Endothelial cell of umbilical vein (primary cell): ENCODE results near the gene SH3D19. TPM values are rescaled to one million over a fixed set of nuclear protein-coding genes. Genes with fewer than 3 reads are reported as not detected.

Source experiments
- BruUV-seq: library from RNA; stranded (reverse); fragments of 400-500 nt; replicated peaks from 2 replicates; lab custom pipeline; 2021; lab: Mats Ljungman, UMichigan
- CTCF ChIA-PET: fragments of 300-600, 350-600 bp; sonication (Branson Sonifier 250); formaldehyde crosslinking; loops from one replicate; lab custom pipeline; 2021; ENCODE audit warnings: antibody characterized with exemption, inconsistent platforms; lab: Charles Lee
- POLR2A ChIA-PET: fragments of 300-600, 350-600 bp; sonication (Branson Sonifier 250); formaldehyde crosslinking; loops from one replicate; lab custom pipeline; 2021; ENCODE audit warnings: antibody characterized with exemption, inconsistent platforms; lab: Charles Lee
- DNase-seq: peaks from one replicate; pipeline ENCODE4 v3.0.0-alpha.2; 2011; ENCODE audit warnings: low read depth, low spot score
- FAIRE-seq: peaks from 2 replicates; lab custom pipeline; 2011; peaks lifted over from hg19 to GRCh38; lab: Jason Lieb, UNC
- H2AFZ ChIP-seq: 2 replicates; pipeline ENCODE4 v1.6.0; 2012; ENCODE audit warnings: low read depth, low read length, control low read depth, inconsistent platforms
- H3K27ac ChIP-seq: 2 replicates; pipeline ENCODE4 v1.5.1; 2011; ENCODE audit warnings: low read depth, mild to moderate bottlenecking, control low read depth, low read length, moderate library complexity; ENCODE audit not compliant: insufficient read depth
- H3K27me3 ChIP-seq, 2 experiments: 2 replicates each; pipeline versions ENCODE4 v1.6.0 to v1.6.1; 2011; ENCODE audit warnings: low read length in 2 of 2, mixed read lengths in 1 of 2; ENCODE audit not compliant: control insufficient read depth in 2 of 2, insufficient read depth in 2 of 2
- H3K36me3 ChIP-seq, 2 experiments: 2 replicates in 1 of 2; 3 replicates in 1 of 2; pipeline ENCODE4 v1.5.1; 2011; ENCODE audit warnings: low read length in 2 of 2, mild to moderate bottlenecking in 1 of 2, moderate library complexity in 1 of 2; ENCODE audit not compliant: control insufficient read depth in 2 of 2, insufficient read depth in 2 of 2; ENCODE audit errors: extremely low read depth in 1 of 2
- H3K4me1 ChIP-seq: 3 replicates; pipeline ENCODE4 v1.5.1; 2011; ENCODE audit warnings: mild to moderate bottlenecking, low read length; ENCODE audit not compliant: control insufficient read depth, insufficient read depth; ENCODE audit errors: extremely low read depth
- H3K4me2 ChIP-seq: 2 replicates; pipeline ENCODE4 v1.6.1; 2011; ENCODE audit warnings: low read length, control low read depth, mixed read lengths; ENCODE audit not compliant: insufficient read depth
- H3K4me3 ChIP-seq, 3 experiments: fragments of 200-600 bp in 1 of 3; sonication (generic), shearing (Covaris generic) in 1 of 3; replicated peaks in 1 of 3; 2 replicates each; pipeline ENCODE4 v1.5.1; 2011 to 2016; ENCODE audit warnings: control low read depth in 3 of 3, low read length in 3 of 3, mild to moderate bottlenecking in 2 of 3, inconsistent platforms in 1 of 3, low read depth in 1 of 3, moderate library complexity in 1 of 3; ENCODE audit not compliant: insufficient read depth in 1 of 3
- H3K79me2 ChIP-seq: 2 replicates; pipeline ENCODE4 v1.6.0; 2012; ENCODE audit warnings: low read length, inconsistent platforms; ENCODE audit not compliant: control insufficient read depth, insufficient read depth
- H3K9ac ChIP-seq: replicated peaks from 2 replicates; pipeline ENCODE3; 2011; ENCODE audit warnings: low read length, control low read depth; ENCODE audit not compliant: insufficient read depth; ENCODE audit errors: extremely low read depth
- H3K9me1 ChIP-seq: replicated peaks from 3 replicates; pipeline ENCODE4 v1.6.0; 2011; ENCODE audit warnings: mild to moderate bottlenecking, low read length; ENCODE audit not compliant: control insufficient read depth, insufficient read depth; ENCODE audit errors: extremely low read depth
- H3K9me3 ChIP-seq: replicated peaks from 2 replicates; pipeline ENCODE4 v1.5.1; 2012; ENCODE audit warnings: low read length, inconsistent platforms; ENCODE audit not compliant: control insufficient read depth, insufficient read depth
- H4K20me1 ChIP-seq: replicated peaks from 2 replicates; pipeline ENCODE3; 2011; ENCODE audit warnings: mild to moderate bottlenecking, low read length; ENCODE audit not compliant: control insufficient read depth, insufficient read depth; ENCODE audit errors: extremely low read depth
- EZH2 ChIP-seq: IDR thresholded peaks from 2 replicates; pipeline ENCODE4 v1.6.1; 2012; ENCODE audit warnings: borderline replicate concordance, low read depth, mild to moderate bottlenecking, moderate library complexity, low read length, inconsistent platforms; ENCODE audit not compliant: severe bottlenecking
- FOS ChIP-seq: IDR thresholded peaks from 2 replicates; pipeline ENCODE4 v1.6.1; 2011; ENCODE audit warnings: mild to moderate bottlenecking, low read length, moderate library complexity, borderline replicate concordance; ENCODE audit not compliant: insufficient read depth
- GATA2 ChIP-seq: IDR thresholded peaks from 2 replicates; pipeline ENCODE4 v1.7.0; 2011; ENCODE audit warnings: low read depth, mild to moderate bottlenecking, moderate library complexity, mixed read lengths, low read length; ENCODE audit not compliant: insufficient read length, insufficient read depth
- JUN ChIP-seq: IDR thresholded peaks from 2 replicates; pipeline ENCODE4 v1.6.1; 2011; ENCODE audit warnings: borderline replicate concordance, low read depth; ENCODE audit not compliant: insufficient read length, insufficient read depth
- MYC ChIP-seq: IDR thresholded peaks from one replicate; pipeline ENCODE4 v1.6.1; 2011; ENCODE audit warnings: mild to moderate bottlenecking, low read depth, low read length
- POLR2A ChIP-seq: IDR thresholded peaks from 2 replicates; pipeline ENCODE4 v1.6.1; 2012; ENCODE audit warnings: low read depth, mild to moderate bottlenecking, control low read depth, low read length
- POLR2AphosphoS5 ChIP-seq: IDR thresholded peaks from 2 replicates; pipeline ENCODE4 v1.6.1; 2012; ENCODE audit warnings: low read depth, mild to moderate bottlenecking, control low read depth, low read length, moderate library complexity; ENCODE audit not compliant: insufficient read depth
- dilution Hi-C: fragments of 300-500 bp; cut with MboI; formaldehyde crosslinking; loops from one replicate; pipeline ENCODE4 v1.15.0; 2019; ENCODE audit warnings: low sequenced_read_pairs; ENCODE audit not compliant: extremely low pct_ligation_motif_present
- intact Hi-C: fragments of 100-400 bp; cut with micrococcal nuclease; formaldehyde crosslinking; loops from one replicate; pipeline ENCODE4 v1.10.0; 2022
- polyA plus RNA-seq, 4 experiments: library from polyadenylated mRNA; depleted of rRNA in 3 of 4; stranded (reverse) in 3 of 4; unstranded in 1 of 4; fragments of >200 nt; gene quantifications; 2 replicates each; pipeline versions ENCODE4 v1.2.1 to v1.2.3, GENCODE V29; 2011 to 2012; ENCODE audit warnings: missing spikeins in 1 of 4
- total RNA-seq: library from RNA; stranded (reverse); gene quantifications from 2 replicates; pipeline ENCODE4 v1.2.3, GENCODE V29; 2021
- TF ChIP-seq, protein P1 (sequence below): IDR thresholded peaks from 2 replicates; pipeline ENCODE4 v1.6.1; 2011; ENCODE audit not compliant: insufficient read depth, insufficient read length
- TF ChIP-seq, protein P2 (sequence below), 2 donors: IDR thresholded peaks; 1 replicate in 1 of 2; 2 replicates in 1 of 2; pipeline ENCODE4 v1.5.1; 2011; ENCODE audit warnings: low read length in 2 of 2, mild to moderate bottlenecking in 2 of 2, moderate library complexity in 2 of 2, control low read depth in 1 of 2, inconsistent platforms in 1 of 2, low read depth in 1 of 2; ENCODE audit not compliant: insufficient read depth in 1 of 2; ENCODE audit errors: extremely low read depth in 1 of 2

The SH3D19 gene
- total and polyA plus RNA-seq, 2 donors (not counting 3 experiments of a cell fraction or from before 2014, with no cell fraction given) = 37.5 to 92.8 TPM

DNA sequence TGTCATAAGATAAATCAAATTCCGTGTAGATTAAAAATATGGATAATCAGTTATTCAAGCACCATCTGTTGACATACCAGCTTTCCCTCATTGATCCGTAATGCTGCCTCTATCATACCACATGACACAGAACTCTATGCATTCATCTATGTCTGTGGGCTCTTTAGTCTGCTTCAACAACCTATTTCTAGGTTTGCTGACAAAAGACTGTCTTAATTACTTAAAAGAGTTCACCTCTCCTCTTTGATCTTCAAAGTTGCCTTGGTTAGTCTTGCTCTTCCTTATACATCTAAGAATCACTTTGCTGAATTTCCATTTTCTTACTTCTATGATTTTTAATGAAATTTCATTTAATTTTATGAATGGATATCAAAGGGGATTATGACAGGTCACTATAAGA is 105.5 kb downstream of the SH3D19 start:
- FAIRE-seq = no peak
- no peak overlapping the region for H3K9ac ChIP-seq
- H2AFZ ChIP-seq = no peak overlapping the region
- H3K79me2 ChIP-seq = peaks cover 10% of the 10 kb centered on the region
- no peak for DNase-seq
- TF ChIP-seq MYC = no peak
- BruUV-seq = no TSS peak
- H3K27ac ChIP-seq = no peak overlapping the region
- peaks cover 34% of the 10 kb centered on the region for H3K4me1 ChIP-seq
- dilution Hi-C loops = no loop called here
- ChIA-PET POLR2A (no interaction called here), CTCF (interaction anchor here (1.8 kb wide), 1 partner anchor 13 kb away, joined by 4 read pairs; no protein-coding TSS in a partner anchor)
- H3K9me1 ChIP-seq = no peaks in the 10 kb centered on the region
- peaks cover 0 to 2% of the 10 kb centered on the region in 2 experiments for H3K36me3 ChIP-seq
- H4K20me1 ChIP-seq = no peaks in the 10 kb centered on the region
- no peaks in the 10 kb centered on the region for H3K9me3 ChIP-seq
- intact Hi-C loops = no loop called here
- no peak overlapping the region for H3K4me2 ChIP-seq
- H3K27me3 ChIP-seq = no peaks in the 10 kb centered on the region
- no peak overlapping the region for H3K4me3 ChIP-seq

DNA sequence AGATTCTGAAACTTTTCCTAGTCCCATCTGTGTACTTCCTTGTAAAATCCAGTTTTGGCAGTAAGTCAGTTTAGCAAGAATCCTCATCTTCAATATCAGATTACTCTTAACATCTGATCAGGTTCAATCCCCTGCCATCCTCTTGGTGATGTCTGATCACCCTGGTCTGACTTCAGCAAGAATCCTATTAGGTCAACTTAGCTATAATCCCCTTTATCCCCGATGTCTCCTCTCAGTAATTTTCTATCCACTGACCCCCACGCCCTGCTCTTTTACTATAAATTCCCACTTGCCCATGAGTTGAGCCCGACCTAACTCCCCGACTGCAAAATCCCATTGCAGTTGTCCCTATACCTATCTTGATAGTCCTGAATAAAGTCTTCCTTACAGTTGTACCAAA is 106.3 kb downstream of the SH3D19 start:
- H3K9ac ChIP-seq = no peak overlapping the region
- DNase-seq = no peak
- H4K20me1 ChIP-seq = no peaks in the 10 kb centered on the region
- H3K79me2 ChIP-seq = peaks cover 7% of the 10 kb centered on the region
- H3K9me1 ChIP-seq = no peaks in the 10 kb centered on the region
- intact Hi-C loops (no loop called here), dilution Hi-C loops (no loop called here)
- no peaks in the 10 kb centered on the region for H3K9me3 ChIP-seq
- peaks cover 0 to 2% of the 10 kb centered on the region in 2 experiments for H3K36me3 ChIP-seq
- H3K4me3 ChIP-seq = no peak overlapping the region
- H2AFZ ChIP-seq = no peak overlapping the region
- H3K4me1 ChIP-seq = peaks cover 34% of the 10 kb centered on the region
- no peak overlapping the region for H3K4me2 ChIP-seq
- TF ChIP-seq POLR2AphosphoS5 (no peak), JUN (no peak), POLR2A (no peak), EZH2 (no peak), FOS (no peak), GATA2 (no peak), MYC (no peak)
- TF ChIP-seq, protein P1, sequence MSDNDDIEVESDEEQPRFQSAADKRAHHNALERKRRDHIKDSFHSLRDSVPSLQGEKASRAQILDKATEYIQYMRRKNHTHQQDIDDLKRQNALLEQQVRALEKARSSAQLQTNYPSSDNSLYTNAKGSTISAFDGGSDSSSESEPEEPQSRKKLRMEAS = no peak
- TF ChIP-seq, protein P2, sequence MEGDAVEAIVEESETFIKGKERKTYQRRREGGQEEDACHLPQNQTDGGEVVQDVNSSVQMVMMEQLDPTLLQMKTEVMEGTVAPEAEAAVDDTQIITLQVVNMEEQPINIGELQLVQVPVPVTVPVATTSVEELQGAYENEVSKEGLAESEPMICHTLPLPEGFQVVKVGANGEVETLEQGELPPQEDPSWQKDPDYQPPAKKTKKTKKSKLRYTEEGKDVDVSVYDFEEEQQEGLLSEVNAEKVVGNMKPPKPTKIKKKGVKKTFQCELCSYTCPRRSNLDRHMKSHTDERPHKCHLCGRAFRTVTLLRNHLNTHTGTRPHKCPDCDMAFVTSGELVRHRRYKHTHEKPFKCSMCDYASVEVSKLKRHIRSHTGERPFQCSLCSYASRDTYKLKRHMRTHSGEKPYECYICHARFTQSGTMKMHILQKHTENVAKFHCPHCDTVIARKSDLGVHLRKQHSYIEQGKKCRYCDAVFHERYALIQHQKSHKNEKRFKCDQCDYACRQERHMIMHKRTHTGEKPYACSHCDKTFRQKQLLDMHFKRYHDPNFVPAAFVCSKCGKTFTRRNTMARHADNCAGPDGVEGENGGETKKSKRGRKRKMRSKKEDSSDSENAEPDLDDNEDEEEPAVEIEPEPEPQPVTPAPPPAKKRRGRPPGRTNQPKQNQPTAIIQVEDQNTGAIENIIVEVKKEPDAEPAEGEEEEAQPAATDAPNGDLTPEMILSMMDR (IDR thresholded peaks at IDR 0.05; ENCODE audit: extremely low read depth in 1 of 2, insufficient read depth in 1 of 2, low read depth in 1 of 2, low read length in 2 of 2) = no peak
- BruUV-seq = no TSS peak
- ChIA-PET POLR2A (no interaction called here), CTCF (interaction anchor here (1.4 kb wide), 1 partner anchor 12 kb away, joined by 4 read pairs; no protein-coding TSS in a partner anchor)
- H3K27ac ChIP-seq = no peak overlapping the region
- no peaks in the 10 kb centered on the region for H3K27me3 ChIP-seq
- no peak for FAIRE-seq
